HG03175 (cell line): Measurements from ENCODE around the gene TLE2.
"Not testable (repeated sequence)": the region's sequence is repeated elsewhere in the genome, so short reads cannot be mapped to it uniquely, and the experiment has no call there.

Source experiments
- ATAC-seq: cut with Tn5 transposase; IDR thresholded peaks from one replicate; pipeline ENCODE4 v1.9.1; 2021; ENCODE audit warnings: mild to moderate bottlenecking, moderate library complexity; ENCODE audit not compliant: unreplicated experiment

Gene TLE2

GRCh38 chr19:3015126-3016057 lies 13.7 kb downstream of the TLE2 start:
- no peak for ATAC-seq

GRCh38 chr19:3014135-3014534 lies 14.9 kb downstream of the TLE2 start:
- no peak for ATAC-seq

DNA sequence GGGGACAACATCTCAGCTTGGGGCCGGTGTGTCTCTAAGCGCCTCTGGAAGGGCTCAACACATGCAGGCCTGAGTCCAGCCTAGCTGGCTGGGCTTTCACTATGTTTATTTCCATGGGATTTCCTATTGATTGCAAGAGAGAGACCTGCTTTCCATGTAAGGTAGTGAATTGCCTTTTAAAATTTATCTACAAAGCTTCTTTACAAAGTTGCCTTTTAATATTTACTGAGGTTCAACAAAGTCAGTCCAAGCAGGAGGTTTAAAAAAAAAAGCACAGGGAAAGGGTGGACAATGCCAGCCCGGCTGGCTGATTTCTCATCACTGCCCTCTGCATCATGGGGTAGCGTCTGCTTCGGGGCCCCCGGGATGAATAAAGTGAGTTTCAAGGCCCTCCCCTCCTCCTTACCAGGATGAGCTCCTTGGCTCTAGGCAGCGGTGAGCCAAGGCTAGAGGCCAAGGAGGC lies 15.8 kb downstream of the TLE2 start:
- ATAC-seq: no peak

- ATAC-seq: no peak
Observed at GRCh38 chr19:3012621-3013262, 16.3 kb downstream of the TLE2 start.

DNA sequence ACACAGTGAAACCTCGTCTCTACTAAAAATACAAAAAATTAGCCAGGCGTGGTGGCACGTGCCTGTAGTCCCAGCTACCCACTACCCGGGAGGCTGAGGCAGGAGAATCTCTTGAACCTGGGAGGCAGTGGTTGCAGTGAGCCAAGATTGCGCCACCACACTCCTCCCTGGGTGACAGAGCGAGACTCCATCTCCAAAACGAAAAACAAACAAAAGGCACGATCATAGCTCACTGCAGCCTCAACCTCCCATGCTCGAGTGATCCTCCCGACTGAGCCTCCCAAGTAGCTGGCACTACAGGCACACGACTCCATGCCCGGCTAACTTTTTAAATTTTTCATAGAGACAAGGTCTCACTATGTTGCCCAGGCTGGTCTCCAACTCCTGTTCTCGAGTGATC lies 17.0 kb downstream of the TLE2 start:
- ATAC-seq: not testable (repeated sequence)

GRCh38 chr19:3010871-3011270 lies 18.2 kb downstream of the TLE2 start:
- ATAC-seq: no peak

DNA sequence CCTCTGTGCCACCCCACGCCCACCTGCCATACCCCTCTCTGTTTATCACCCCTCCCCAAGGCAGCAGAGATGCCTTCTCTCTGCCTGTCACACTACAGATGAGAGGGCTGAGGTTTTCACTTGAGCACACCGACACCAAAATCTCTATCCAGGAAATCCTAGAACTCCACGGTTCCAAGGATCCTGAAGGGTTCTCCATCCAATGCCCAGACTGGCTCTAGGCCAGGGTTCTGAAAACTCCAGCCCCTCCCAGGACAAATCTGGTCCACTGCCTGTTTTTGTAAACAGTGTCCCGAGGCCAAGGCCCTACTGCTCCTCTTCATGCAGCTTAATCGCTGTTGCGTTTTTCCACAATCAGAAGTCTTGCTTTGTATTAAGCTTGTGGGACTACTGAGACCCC lies 20.1 kb downstream of the TLE2 start:
- ATAC-seq: no peak

- no peak for ATAC-seq
Observed at GRCh38 chr19:3007975-3008374, 21.1 kb downstream of the TLE2 start.

DNA sequence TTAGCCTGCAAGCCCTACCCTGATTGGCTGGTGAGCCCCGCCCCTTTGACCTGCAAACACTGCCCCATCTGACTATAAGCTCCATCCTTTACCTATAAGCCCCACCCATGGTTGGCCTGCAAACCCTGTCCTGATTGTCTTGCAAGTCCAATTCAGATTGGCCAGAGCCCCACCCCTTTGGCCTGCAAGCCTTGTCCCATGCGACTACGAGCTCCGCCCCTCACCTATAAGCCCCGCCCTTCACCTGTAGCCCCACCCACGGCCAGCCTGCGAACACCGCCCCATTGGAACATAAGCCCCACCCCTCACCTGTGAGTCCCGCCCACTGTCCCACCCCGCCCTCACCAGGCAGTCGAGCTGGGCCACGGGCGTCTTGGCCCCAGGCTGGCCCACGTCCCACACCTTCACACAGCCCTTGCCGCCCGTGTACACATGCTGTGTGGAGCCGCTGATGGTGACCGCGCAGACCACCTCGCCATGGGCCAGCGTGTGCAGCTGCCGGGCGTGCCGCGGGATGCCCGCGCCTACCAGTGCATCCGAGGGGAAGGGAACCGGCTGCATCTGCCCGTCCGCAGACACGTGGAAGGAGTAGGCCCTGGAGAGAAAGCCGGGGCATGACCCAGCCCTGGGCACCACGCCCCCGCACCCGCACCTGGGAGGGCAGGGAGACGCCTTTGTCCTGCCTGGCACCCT lies 22.9 kb downstream of the TLE2 start:
- ATAC-seq: no peak

DNA sequence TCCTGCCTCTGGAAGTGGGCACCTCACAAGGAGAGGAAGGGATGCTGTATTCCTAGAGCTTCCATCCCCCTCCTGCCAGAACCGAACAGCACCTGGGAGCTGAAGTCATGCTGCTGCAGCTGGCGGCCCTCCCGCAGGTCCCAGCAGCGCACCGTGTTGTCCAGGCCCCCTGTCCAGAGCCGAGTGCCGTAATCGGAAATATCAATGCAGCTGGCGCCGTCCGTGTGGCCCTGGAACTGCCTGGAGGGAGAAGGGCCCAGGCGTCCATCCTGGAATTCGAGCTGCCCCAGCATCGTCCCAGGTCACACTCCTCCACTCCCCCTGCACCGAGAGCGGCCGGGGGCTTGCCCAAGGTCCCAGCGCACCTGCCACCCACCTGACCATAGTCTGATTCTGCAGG lies 23.7 kb downstream of the TLE2 start:
- no peak for ATAC-seq

- ATAC-seq: no peak
Observed at GRCh38 chr19:3004522-3004921, 24.6 kb downstream of the TLE2 start.

GRCh38 chr19:3003046-3003445 lies 26.0 kb downstream of the TLE2 start:
- ATAC-seq: no peak

- ATAC-seq: no peak
Observed at GRCh38 chr19:3001235-3001800, 27.8 kb downstream of the TLE2 start.

DNA sequence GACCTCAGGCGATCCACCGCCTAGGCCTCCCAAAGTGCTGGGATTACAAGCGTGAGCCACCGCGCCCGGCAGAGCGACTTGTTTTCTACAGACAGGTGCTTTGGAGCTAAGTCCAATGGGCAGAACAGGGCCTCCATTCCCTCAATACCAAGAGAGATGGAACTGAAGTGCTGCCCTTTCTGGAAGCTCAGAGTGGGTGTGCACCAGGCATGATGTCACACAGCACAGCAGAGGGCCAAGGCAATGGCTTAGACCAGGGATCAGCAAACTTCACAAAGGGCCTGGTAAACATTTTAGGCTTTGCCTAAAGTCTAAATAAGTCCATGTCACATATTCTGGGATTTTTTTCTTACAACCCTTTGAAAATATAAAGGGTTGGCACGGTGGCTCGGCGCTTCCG lies 30.4 kb downstream of the TLE2 start:
- no peak for ATAC-seq

DNA sequence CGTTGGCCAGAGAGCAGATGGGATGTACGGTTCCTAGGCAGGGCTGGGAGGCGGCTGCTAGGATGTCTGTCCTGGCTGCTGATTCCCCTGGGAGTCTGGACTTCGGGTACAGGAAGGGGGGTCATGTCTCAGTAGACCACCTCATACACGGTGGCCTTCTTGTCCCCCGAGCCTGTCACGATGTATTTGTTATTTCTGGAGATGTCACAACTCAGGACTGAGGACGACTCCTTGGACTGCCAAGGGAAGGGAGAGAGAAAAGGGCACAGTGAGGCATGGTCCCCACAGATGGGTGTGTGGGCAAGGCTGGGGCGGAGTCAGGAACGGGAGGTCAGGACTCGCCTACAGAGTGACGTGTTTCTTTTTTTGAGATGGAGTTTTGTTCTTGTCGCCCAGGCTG lies 31.4 kb downstream of the TLE2 start:
- ATAC-seq: no peak

DNA sequence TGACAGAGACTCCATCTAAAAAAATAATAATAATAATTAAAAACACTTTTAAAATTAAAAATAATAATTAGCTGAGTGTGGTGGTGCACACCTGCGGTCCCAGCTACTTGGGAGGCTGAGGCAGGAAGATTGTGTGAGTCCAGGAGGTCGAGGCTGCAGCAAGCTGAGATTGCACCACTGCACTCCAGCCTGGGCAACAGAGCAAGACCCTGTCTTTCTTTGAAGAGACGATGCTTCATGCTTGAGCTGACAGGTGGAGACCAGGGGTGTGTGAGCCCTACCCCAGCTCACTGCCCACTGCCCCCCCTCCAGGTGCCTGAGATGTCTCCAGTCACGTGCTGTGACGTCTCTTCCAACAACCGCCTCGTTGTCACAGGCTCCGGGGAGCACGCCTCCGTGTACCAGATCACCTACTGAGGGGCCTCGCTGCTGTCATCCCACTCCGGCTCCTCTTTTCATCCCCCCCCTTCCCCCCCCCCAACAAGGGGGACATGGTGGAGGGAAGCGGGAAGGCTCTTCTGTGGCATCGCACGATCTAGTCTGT lies 34.4 kb downstream of the TLE2 start:
- ATAC-seq: no peak

- ATAC-seq: no peak
Observed at GRCh38 chr19:2993579-2993978, 35.5 kb downstream of the TLE2 start.

DNA sequence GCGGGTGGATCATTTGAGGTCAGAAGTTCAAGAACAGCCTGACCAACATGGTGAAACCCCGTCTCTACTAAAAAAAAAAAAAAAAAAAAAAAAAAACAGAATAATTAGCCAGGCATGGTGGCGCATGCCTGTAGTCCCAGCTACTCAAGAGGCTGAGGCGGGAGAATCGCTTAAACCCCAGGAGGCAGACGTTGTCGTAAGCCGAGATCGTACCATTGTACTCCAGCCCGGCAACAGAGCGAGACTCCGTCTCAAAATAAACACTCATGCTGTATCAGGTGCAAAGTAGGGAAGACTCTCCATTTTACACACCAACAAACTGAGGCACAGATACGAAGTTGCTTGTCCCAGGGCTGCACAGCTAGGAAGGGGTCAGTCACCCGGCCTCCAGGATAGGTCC lies 36.1 kb downstream of the TLE2 start:
- no peak for ATAC-seq

- not testable (repeated sequence) for ATAC-seq
Observed at GRCh38 chr19:2992333-2992732, 36.7 kb downstream of the TLE2 start.

DNA sequence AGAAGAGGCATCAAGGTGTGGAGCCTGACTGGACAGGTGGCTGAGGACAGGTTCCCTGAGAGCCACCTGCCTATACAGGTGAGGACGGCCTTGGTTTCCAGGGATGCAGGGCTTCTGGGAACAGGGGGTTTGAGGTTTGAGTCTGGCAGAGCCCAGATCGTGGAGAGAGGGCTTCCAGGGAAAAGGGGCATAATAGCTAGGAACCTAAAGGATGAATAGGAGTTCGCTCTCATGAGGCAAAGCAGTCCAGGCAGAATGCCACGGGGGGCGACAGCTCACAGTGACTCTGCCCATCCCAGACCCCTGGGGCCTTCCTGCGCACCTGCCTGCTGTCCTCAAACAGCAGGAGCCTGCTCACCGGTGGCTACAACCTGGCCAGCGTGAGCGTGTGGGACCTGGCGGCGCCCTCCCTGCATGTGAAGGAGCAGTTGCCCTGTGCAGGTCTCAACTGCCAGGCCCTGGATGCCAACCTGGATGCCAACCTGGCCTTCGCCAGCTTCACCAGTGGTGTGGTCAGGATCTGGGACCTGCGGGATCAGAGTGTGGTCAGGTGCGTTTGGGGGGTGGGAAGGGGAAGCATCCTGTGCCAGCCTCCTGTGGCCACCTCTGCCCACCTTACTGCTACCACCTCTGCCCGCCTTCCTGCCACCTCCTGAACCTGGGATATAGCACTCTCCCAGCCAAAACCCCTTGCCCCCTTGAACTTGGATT lies 39.7 kb downstream of the TLE2 start:
- no peak for ATAC-seq
